Suppressor macrophage (primary cell): ENCODE measurements around the gene P3H1.
"Not testable (repeated sequence)": the region's sequence is repeated elsewhere in the genome, so short reads cannot be mapped to it uniquely, and the experiment has no call there.

Experiments
- DNase-seq, 4 experiments: peaks; one replicate each; pipeline ENCODE4 v3.0.0-alpha.2; 2020 to 2022

The P3H1 gene

GRCh38 chr1:42773420-42773819, 6.6 kb upstream of the P3H1 start:
- no peak for DNase-seq

- DNase-seq, result no peak
Observed at GRCh38 chr1:42769811-42770210, 3.0 kb upstream of the P3H1 start.

DNA sequence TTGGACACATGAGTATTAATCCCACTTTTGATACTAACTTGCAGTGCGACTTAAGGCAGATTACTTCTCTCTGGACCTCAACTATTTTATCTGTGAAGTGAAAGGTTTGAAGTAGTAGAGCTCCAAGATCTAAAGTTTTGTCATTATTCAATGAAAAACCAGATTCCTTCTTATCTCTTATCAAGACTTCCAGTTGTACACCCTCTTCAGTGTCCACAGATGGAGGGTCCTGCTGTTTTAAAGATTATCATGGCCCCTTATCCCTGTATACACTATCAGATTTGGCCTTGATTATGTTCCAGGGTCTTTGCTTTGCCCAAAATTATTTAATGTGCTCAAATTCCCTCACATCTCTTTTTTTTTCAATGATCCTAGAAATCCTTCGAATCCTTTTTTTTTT, 1.3 kb upstream of the P3H1 start:
- no peak for DNase-seq

DNA sequence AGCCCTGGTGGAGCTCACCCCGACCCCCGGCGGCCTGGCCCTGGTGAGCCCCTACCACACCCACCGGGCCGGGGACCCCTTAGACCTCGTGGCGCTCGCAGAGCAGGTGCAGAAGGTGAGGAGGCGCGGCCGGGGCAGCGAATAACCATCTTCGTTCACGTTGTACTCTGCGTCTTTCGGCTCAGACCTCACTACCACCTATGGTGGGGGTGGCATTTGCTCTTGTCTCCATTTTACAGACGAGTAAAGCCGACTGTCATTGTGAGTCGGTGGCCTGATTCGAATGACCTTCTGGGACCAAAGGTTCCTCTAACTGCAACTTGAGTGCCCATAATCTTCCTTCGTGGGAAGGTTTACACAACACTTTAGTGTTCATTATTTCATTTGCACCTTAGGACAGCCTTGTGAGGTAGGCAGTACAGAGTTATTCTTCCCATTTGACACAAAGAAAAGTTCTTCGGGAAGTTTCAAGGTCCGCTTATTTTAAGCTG, 727 bp upstream of the P3H1 start:
- DNase-seq, result peak; percentile 30 to 54 (median 41)

DNA sequence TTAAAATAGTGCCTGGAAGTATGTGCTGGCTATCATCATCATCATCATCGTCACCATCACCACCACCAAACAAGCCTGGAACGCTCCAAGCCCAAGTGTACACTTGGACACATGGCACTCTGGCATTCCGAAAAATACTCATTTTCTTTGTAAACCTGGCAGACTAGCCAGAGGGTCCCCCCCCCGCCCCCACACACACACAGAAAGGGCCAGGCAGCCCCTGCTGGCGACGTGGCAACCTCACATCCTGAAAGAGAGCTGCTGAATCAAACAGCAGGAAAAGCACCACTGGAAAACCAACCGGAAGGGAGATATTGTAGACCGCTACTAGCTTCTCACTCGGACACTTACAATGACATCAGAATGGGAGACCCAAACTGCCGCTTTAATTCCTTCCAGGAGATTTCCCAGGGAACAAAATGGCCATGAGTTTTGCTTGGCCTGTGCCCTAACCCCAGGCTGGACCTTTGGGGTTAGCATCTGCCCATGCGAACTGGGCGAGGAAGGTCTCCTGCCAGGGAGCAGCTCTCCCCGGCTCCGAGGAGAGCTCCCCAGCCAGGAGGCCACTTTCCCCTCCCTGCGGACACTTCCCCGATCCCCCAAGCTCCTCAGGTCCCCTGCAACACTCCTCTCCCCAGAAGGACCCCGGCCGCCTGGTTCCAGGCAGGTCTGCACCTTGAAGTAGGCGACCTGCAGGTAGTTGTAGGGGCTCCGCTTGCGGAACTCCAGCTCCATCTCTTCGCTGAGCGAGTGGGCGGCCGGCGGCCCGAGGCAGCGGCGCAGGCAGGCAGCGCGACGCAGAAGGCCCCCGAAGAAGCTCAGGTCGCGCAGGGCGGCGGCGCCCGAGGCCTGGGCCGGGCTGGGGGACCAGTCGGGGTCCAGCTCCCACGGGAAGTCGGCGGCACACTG, 742 bp downstream of the P3H1 start:
- peak; percentile 24 to 69 (median 54) for DNase-seq

- DNase-seq, result no peak
Observed at GRCh38 chr1:42765269-42765668, 1.6 kb downstream of the P3H1 start.

DNA sequence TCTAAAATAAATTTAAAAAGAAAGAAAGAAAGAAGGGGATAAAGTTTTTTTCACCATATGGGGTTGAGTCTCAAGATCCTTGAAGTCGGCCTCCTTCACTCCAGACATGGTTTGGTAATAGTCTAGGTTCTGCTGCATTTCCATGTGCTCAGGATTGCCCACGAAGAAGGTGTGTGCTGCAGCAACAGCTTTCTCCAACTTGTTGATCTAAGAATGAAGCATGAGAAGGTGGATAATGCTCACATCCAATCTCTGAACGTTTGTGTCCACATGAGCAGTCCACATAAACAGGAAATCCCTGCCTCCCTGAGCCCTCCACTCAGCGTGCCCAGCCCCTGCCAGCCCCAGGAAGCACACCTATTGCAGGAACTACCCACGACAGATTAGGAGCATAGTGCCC, 4.6 kb downstream of the P3H1 start:
- DNase-seq, result no peak

- no peak for DNase-seq
Observed at GRCh38 chr1:42761567-42761966, 5.3 kb downstream of the P3H1 start.

DNA sequence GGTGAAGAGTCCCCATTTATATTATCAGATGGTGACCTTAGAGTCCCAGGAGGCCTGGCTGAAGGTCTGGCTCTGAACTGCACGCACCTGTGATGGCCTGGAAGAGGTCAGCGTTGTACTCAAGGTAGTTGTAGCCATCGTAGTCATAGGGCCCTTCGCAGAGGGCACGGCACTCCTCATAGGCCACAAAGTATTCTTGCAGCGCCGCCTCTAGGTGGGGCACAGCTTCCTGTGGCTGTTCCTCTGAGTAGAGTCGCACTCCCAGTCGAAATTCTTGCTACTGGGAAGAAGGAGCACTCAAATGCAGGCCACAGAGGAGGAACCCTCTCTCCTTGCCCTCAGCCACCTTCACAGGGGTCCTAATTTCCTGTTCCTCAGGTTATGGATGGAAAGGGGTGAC, 7.7 kb downstream of the P3H1 start:
- peak in 3 of 4 experiments; percentile 14 to 41 (median 40) for DNase-seq

- peak in 3 of 4 experiments; percentile 31 to 59 (median 58) for DNase-seq
Observed at GRCh38 chr1:42758641-42759040, 8.2 kb downstream of the P3H1 start.

GRCh38 chr1:42757892-42758275, 8.9 kb downstream of the P3H1 start:
- DNase-seq, result no peak

GRCh38 chr1:42756956-42757891, 9.6 kb downstream of the P3H1 start:
- peak; percentile 56 to 82 (median 76) for DNase-seq

- DNase-seq, result peak in 1 of 4 experiments; percentile 34
Observed at GRCh38 chr1:42753070-42753469, 13.8 kb downstream of the P3H1 start.

DNA sequence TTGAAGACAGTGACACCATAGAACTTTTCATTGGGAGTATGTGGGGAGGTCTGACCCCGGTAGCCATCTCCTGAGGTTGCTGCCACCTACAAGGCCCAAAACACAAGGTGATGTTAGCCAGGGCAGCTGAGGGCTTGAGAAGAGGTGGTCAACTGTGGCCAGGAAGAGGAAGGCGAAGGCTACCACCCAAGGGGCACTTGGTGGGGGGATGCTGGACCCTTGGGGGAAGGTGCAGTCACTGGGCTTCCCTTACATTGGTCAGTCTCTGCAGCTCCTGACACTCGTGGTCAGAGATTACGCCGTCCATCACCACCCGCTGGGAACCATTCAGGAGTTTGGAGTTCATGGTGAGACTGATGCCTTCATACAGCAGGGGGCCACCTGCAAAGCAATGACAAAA, 14.5 kb downstream of the P3H1 start:
- DNase-seq, result no peak

DNA sequence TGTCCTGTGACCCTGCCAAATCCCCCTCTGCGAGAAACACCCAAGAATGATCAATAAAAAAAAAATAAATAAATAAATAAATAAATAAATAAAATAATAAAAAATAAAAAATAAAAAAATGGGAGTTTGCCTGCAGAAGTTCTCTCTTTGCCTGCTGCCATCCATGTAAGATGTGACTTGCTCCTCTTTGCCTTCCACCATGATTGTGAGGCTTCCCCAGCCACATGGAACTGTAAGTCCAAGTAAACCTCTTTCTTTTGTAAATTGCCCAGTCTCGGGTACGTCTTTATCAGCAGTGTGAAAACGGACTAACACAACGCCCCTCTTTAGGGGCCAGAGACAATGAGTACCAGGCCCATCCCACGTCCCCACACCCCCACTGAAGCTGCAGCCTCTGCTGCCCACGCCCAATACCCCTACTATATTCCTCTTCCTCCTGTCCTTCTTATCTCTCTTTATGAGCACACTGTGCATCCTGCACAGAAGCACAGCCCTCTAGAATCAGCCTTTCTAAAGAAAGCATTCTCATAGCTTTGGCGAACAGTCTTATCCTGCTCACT, 15.2 kb downstream of the P3H1 start:
- not testable (repeated sequence) for DNase-seq

GRCh38 chr1:42750041-42750440, 16.8 kb downstream of the P3H1 start:
- DNase-seq, result no peak

GRCh38 chr1:42748461-42749410, 18.1 kb downstream of the P3H1 start:
- peak; percentile 73 to 87 (median 84) for DNase-seq

DNA sequence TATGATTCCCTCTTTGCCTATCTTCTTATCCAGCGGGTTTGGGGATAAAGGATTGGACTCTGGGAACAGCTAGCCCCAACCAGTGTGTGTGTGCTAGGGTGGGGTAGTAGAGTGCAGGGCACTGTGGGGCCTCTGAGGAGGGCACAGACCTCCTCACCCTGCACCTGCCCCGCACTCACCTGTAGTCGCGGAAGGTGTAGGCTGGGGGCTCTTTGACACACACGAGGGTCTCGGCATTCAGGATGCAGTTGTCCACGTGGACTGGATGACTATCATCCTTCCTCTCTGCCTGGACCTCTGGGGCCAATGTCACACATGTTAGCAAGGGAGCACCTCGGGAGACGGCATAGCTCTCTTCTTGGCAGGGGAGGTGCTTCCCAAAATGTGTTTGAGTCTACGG, 18.8 kb downstream of the P3H1 start:
- no peak for DNase-seq

- DNase-seq, result peak; percentile 32 to 73 (median 48)
Observed at GRCh38 chr1:42747125-42747524, 19.7 kb downstream of the P3H1 start.

GRCh38 chr1:42746436-42747105, 20.3 kb downstream of the P3H1 start:
- DNase-seq, result no peak

DNA sequence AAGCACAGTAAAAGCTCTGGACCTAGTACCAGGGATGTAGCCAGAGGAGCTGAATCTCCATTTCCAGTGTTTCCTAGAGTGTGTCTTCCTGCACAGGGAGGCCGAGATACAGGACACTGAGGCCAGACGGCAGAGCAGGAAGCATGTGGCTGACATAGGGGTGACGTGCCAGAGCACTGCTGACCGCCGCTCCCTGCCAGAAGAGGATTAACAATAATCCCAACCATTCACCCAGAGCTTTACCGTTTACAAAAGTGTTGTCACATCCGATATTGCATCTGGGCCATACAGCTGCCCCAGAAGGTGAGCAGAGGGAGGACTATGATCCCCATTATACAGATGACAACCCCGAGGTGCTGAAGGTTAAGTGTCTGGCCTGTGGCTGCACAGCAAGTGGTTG, 21.0 kb downstream of the P3H1 start:
- no peak for DNase-seq
